OCI-LY7 (cell line): Measurements from ENCODE around the gene GRWD1. TPM values are rescaled to one million over a fixed set of nuclear protein-coding genes. Genes with fewer than 3 reads are reported as not detected.
A peak's percentile ranks its signal among the peaks of the same experiment; 100 is the strongest.

Source experiments
- BruUV-seq: library from RNA; stranded (reverse); fragments of 400-500 nt; replicated peaks from 2 replicates; lab custom pipeline; 2021; lab: Mats Ljungman, UMichigan
- CTCF ChIA-PET: fragments of 300-600 bp; sonication (Branson Sonifier 250); formaldehyde crosslinking; loops from one replicate; lab custom pipeline; 2022; ENCODE audit warnings: antibody characterized with exemption; ENCODE audit not compliant: unreplicated experiment; lab: Charles Lee
- POLR2A ChIA-PET: fragments of 300-600 bp; sonication (Branson Sonifier 250); formaldehyde crosslinking; loops from one replicate; lab custom pipeline; 2022; ENCODE audit warnings: antibody characterized with exemption; lab: Charles Lee
- DNase-seq: peaks from one replicate; pipeline ENCODE4 v3.0.0-alpha.2; 2015; ENCODE audit warnings: low spot score
- H2AFZ ChIP-seq: fragments of 200-600 bp; sonication (generic), shearing (Covaris generic); 2 replicates; pipeline ENCODE4 v1.6.1; 2014; ENCODE audit warnings: mild to moderate bottlenecking, antibody characterized with exemption, low read length, moderate library complexity
- H3K27ac ChIP-seq: fragments of 200-600 bp; sonication (generic); 2 replicates; pipeline ENCODE4 v1.5.1; 2014; ENCODE audit warnings: mixed run types, low read depth, mild to moderate bottlenecking, moderate library complexity, low read length, inconsistent platforms; ENCODE audit not compliant: poor library complexity, severe bottlenecking
- H3K36me3 ChIP-seq: fragments of 200-600 bp; sonication (generic); 2 replicates; pipeline ENCODE4 v1.6.1; 2014; ENCODE audit warnings: mild to moderate bottlenecking, antibody characterized with exemption, low read length, moderate library complexity, mixed read lengths; ENCODE audit not compliant: insufficient read depth
- H3K4me1 ChIP-seq: fragments of 200-600 bp; sonication (generic); 2 replicates; pipeline ENCODE4 v1.5.1; 2014; ENCODE audit warnings: mild to moderate bottlenecking, low read length; ENCODE audit not compliant: insufficient read depth, poor library complexity, severe bottlenecking
- H3K4me2 ChIP-seq: fragments of 200-600 bp; sonication (generic); 2 replicates; pipeline ENCODE4 v1.6.1; 2014; ENCODE audit warnings: mild to moderate bottlenecking, low read length
- H3K4me3 ChIP-seq: fragments of 200-600 bp; sonication (generic); 2 replicates; pipeline ENCODE4 v1.5.1; 2014; ENCODE audit warnings: mild to moderate bottlenecking, low read depth, low read length; ENCODE audit not compliant: poor library complexity, severe bottlenecking
- H3K79me2 ChIP-seq: fragments of 200-600 bp; sonication (generic); 2 replicates; pipeline ENCODE4 v1.6.1; 2016; ENCODE audit warnings: low read depth, mild to moderate bottlenecking, low read length, moderate library complexity, mixed read lengths; ENCODE audit not compliant: insufficient read depth
- H3K9me2 ChIP-seq: fragments of 200-600 bp; sonication (generic); 2 replicates; pipeline ENCODE4 v1.6.1; 2016; ENCODE audit warnings: mild to moderate bottlenecking, low read length, mixed read lengths; ENCODE audit not compliant: insufficient read depth
- H3K9me3 ChIP-seq: fragments of 200-600 bp; sonication (generic); 2 replicates; pipeline ENCODE4 v1.6.1; 2014; ENCODE audit warnings: mild to moderate bottlenecking, mixed run types, low read length, mixed read lengths
- H4K20me1 ChIP-seq: fragments of 200-600 bp; sonication (generic); 2 replicates; pipeline ENCODE4 v1.6.1; 2014; ENCODE audit warnings: mild to moderate bottlenecking, antibody characterized with exemption, low read length, moderate library complexity, mixed read lengths; ENCODE audit not compliant: insufficient read depth
- CTCF ChIP-seq: fragments of 200-600 bp; sonication (generic); conservative IDR thresholded peaks from 2 replicates; pipeline ENCODE4 v1.5.1; 2014; ENCODE audit warnings: mild to moderate bottlenecking, antibody characterized with exemption, low read length, moderate library complexity, mixed read lengths
- EZH2phosphoT487 ChIP-seq: fragments of 200-600 bp; sonication (generic); IDR thresholded peaks from 2 replicates; pipeline ENCODE4 v1.6.1; 2018; ENCODE audit warnings: low read depth, borderline replicate concordance, mild to moderate bottlenecking, mixed run types, antibody characterized with exemption, low read length, moderate library complexity, mixed read lengths
- intact Hi-C: fragments of 100-400 bp; cut with micrococcal nuclease; formaldehyde crosslinking; loops from one replicate; pipeline ENCODE4 v1.10.0; 2022; ENCODE audit not compliant: unreplicated experiment
- total RNA-seq, 2 experiments: library from RNA; depleted of rRNA in 1 of 2; stranded (reverse); fragments of >200 nt in 1 of 2; shearing (Covaris generic) in 1 of 2; gene quantifications; 2 replicates each; pipeline ENCODE4 v1.2.3, GENCODE V29; 2014 to 2022

The GRWD1 gene
- total RNA-seq, 2 experiments from 2014 or later: 32.1 to 35.8 TPM

GRCh38 chr19:48405850-48406249 lies 39.9 kb upstream of the GRWD1 start:
- Histone ChIP-seq H3K27ac (no peak overlapping the region), H3K4me3 (no peak overlapping the region), H3K9me3 (no peaks in the 10 kb centered on the region), H3K4me1 (peaks cover 9% of the 10 kb centered on the region), H3K9me2 (no peaks in the 10 kb centered on the region), H3K4me2 (no peak overlapping the region), H3K36me3 (no peaks in the 10 kb centered on the region), H2AFZ (no peak overlapping the region), H4K20me1 (no peaks in the 10 kb centered on the region), H3K79me2 (no peaks in the 10 kb centered on the region)
- no peak for DNase-seq
- TF ChIP-seq CTCF (no peak), EZH2phosphoT487 (no peak)
- BruUV-seq: no TSS peak
- intact Hi-C loops: no loop called here
- CTCF ChIA-PET: no interaction called here
- POLR2A ChIA-PET: no interaction called here

GRCh38 chr19:48413879-48414587 lies 31.8 kb upstream of the GRWD1 start:
- POLR2A ChIA-PET: no interaction called here
- BruUV-seq: no TSS peak
- intact Hi-C loops: no loop called here
- no peaks in the 10 kb centered on the region for H4K20me1 ChIP-seq
- H3K9me2 ChIP-seq: no peaks in the 10 kb centered on the region
- no peak overlapping the region for H3K27ac ChIP-seq
- CTCF ChIA-PET: no interaction called here
- H2AFZ ChIP-seq: no peak overlapping the region
- no peak overlapping the region for H3K4me3 ChIP-seq
- no peaks in the 10 kb centered on the region for H3K4me1 ChIP-seq
- no peak overlapping the region for H3K4me2 ChIP-seq
- no peaks in the 10 kb centered on the region for H3K36me3 ChIP-seq
- H3K79me2 ChIP-seq: no peaks in the 10 kb centered on the region
- TF ChIP-seq EZH2phosphoT487 (no peak), CTCF (no peak)
- DNase-seq: no peak
- H3K9me3 ChIP-seq: no peaks in the 10 kb centered on the region

- Histone ChIP-seq H3K4me1 (no peaks in the 10 kb centered on the region), H3K4me2 (no peak overlapping the region), H3K79me2 (no peaks in the 10 kb centered on the region), H4K20me1 (no peaks in the 10 kb centered on the region), H2AFZ (no peak overlapping the region), H3K9me2 (no peaks in the 10 kb centered on the region), H3K36me3 (no peaks in the 10 kb centered on the region), H3K27ac (no peak overlapping the region), H3K9me3 (no peaks in the 10 kb centered on the region), H3K4me3 (no peak overlapping the region)
- POLR2A ChIA-PET: no interaction called here
- peak; percentile 92 for DNase-seq
- no TSS peak for BruUV-seq
- intact Hi-C loops: no loop called here
- TF ChIP-seq CTCF (no peak), EZH2phosphoT487 (no peak)
- CTCF ChIA-PET: no interaction called here
These were observed 30.4 kb upstream of the GRWD1 start for GRCh38 chr19:48415395-48415794.
